CD4-positive, alpha-beta T cell treated with Interleukin-10 for 1 hour (primary cell): ENCODE measurements around the gene SHKBP1.
"Not testable (repeated sequence)": the region's sequence is repeated elsewhere in the genome, so short reads cannot be mapped to it uniquely, and the experiment has no call there.

Experiments used
- DNase-seq: peaks from one replicate; pipeline ENCODE4 v3.0.0-alpha.2; 2020

SHKBP1 gene

DNA sequence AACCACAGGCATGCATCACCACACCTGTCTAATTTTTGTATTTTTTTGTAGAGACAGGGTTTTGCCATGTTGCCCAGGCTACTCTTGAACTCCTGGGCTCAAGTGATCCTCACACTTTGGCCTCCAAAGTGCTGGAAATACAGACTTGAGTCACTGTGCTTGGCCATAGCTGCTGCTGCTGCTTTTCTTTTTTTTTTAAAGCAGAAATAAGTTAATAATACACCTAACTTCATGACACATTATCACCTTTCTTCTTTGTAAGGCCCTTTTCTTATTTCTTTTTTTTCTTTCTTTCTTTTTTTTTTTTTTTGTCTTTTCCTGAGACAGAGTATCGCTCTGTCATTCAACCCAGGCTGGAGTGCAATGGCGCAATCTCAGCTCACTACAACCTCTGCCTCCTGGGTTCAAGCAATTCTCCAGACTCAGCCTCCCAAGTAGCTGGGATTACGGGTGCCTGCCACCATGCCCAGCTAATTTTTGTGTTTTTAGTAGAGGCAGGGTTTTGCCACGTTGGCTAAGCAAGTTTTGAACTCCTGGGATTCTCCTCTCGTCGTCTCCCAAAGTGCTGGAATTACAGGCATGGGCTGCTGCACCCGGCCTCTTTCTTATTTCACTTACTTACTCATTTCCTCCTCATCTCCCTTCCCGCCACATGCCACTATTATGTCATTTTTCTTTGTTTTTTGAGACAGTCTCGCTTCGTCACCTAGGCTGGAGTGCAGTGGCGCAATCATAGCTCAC, 8.7 kb downstream of the SHKBP1 start:
- no peak for DNase-seq

DNA sequence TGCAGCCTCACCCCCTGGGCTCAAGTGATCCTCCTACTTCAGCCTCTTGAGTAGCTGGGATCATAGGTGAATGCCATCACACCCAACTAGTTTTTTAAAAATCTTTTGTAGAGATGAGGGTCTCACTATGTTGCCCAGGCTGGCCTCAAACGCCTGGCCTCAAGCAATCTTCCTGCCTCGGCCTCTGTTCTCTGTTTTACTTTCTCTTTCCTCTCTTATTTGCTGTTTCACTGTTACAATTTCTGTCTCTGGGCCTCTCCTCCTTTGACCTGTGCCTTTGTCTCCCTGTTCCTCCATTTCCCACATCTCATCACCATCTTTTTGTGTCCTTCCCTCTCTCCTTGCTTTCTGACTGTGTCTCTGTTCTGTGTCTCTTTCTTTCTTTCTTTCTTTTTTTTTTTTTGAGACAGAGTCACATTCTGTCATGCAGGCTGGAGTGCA, 9.3 kb downstream of the SHKBP1 start:
- DNase-seq: no peak

DNA sequence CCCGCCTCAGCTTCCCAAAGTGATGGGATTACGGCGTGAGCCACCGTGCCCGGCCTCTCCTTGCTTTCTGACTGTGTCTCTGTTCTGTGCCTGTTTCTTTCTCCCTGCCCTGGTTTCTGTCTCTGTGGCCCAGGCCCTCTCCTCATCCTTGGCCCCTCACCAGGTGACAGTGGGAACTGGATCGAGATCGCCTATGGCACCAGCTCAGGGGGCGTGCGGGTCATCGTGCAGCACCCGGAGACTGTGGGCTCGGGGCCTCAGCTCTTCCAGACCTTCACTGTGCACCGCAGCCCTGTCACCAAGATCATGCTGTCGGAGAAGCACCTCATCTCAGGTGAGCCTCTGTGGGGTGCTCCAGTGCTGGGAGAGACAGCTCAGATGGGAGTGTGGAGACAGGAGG, 9.9 kb downstream of the SHKBP1 start:
- no peak for DNase-seq

DNA sequence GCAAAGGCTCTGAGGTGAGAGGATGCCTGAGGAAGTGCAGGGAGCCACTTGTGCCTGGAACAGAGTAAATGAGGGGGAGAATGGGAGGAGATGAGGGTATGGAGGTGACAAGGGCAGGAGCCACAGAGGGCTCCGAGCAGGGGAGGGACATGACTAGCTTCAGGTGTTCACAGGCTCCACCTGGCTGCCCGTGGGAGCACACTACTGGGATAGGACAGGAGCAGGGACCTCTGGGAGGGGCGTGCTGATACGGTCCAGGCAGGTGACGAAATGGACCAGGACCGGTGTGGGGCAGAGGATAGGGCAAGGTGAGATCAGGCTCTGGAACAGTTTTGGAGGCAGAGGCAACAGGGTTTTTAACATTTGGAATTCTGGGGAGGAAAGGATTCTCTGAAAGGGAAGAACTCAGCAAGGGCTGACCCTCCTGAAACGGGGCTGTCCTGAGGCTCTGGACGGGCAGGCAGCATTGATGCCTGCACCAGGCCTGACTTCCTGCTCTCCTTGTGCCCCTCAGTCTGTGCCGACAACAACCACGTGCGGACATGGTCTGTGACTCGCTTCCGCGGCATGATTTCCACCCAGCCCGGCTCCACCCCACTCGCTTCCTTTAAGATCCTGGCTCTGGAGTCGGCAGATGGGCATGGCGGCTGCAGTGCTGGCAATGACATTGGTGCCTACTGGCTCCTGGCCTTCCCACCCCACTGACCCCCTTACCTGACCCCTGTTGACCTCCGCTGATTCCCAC, 11.6 kb downstream of the SHKBP1 start:
- no peak for DNase-seq

DNA sequence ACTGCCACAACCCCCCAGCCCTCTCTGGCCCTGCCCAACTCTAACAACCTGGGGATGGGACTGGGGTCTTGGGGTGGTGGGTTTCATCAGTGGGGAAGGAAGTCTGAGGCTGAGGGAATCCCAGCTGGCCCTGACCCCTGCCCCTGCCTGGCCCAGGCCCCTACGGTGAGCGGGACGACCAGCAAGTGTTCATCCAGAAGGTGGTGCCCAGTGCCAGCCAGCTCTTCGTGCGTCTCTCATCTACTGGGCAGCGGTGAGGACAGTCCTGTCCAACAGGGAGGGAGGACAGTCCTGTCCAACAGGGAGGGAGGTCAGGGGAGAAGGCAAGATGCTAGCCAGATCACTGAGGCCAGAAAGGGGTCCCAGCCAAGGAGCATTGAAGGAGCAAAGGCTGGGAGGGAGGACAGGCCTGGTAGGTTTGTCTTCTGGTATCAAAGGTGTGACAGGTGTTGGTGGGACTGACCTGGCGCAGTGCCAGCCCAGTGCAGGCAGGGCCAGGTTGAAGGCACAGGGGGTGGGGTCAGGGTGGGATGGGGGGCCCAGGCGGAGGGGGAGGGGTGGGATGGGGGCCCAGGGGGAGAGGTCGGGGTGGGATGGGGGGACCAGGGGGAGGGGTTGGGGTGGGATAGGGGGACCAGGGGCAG, 12.4 kb downstream of the SHKBP1 start:
- DNase-seq: no peak

DNA sequence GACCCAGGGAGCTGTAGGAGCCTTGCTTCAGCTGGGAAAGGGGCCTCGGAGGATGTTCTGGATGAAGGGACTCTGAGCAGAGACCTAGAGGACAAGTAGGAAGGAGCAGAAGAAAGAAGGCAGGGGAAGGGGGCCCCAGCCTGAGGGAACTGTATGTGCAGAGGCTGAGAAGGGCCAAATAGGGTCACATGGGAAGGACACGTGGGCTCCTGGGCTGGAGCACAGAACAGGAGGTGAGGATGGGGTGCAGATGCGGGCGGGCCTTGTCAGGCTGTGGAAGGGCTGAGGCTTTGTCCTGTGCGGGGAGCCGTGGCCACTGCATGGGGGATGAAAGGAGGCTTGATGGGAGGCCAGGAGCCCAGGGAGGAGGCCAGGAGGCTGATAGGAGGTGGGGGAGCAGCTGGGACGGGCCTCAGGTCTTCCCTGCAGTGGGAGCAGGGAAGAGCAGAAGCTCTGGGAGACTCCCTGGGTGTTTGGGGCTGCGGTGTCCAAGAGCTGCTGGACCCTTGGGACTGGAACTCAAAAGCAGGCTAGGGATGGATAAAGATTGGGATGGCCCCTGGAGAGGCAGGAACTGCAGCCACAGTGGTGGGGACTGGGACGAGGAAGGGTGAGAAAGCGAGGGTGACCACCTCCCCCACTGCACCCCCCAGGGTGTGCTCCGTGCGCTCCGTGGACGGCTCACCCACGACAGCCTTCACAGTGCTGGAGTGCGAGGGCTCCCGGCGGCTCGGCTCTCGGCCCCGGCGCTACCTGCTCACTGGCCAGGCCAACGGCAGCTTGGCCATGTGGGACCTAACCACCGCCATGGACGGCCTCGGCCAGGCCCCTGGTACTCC, 13.1 kb downstream of the SHKBP1 start:
- DNase-seq: no peak

DNA sequence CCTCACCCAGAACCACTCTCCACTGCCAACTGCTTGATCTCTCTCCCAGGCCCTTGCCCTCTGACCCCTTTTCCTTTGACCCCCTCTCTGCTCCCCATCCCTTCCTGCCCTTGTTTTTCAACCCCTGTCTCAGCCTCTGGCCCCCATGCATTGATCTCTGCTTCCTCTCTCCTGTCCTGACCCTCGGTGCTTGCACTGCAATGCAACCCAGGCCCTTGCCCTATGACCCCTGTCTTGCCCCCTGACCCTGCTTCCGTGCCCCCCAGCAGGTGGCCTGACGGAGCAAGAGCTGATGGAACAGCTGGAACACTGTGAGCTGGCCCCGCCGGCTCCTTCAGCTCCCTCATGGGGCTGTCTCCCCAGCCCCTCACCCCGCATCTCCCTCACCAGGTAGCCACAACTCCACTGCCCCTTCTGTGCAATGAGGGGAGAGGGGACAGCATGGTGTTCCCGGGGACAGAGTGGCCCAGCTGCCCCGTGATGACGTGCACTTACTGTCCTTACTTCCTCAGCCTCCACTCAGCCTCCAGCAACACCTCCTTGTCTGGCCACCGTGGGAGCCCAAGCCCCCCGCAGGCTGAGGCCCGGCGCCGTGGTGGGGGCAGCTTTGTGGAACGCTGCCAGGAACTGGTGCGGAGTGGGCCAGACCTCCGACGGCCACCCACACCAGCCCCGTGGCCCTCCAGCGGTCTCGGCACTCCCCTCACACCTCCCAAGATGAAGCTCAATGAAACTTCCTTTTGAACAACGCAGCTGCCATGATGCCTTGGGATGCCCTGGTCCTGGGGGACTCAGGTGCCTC, 14.0 kb downstream of the SHKBP1 start:
- no peak for DNase-seq

DNA sequence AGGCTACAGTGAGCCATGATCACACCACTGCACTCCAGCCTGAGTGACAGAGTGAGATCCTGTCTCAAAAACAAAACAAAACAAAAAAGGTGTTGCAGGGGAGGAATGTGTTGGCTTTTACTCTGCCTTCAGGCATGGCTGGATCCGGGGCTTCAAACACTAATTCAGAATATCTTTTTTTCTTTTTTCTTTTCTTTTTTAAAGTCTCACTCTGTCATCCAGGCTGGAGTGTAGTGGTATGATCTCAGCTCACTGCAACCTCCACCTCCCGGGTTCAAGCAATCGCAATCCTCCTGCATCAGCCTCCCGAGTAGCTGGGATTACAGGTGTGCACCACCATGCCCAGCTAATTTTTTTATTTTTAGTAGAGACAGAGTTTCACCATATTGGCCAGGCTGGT, 15.1 kb downstream of the SHKBP1 start:
- DNase-seq: not testable (repeated sequence)

DNA sequence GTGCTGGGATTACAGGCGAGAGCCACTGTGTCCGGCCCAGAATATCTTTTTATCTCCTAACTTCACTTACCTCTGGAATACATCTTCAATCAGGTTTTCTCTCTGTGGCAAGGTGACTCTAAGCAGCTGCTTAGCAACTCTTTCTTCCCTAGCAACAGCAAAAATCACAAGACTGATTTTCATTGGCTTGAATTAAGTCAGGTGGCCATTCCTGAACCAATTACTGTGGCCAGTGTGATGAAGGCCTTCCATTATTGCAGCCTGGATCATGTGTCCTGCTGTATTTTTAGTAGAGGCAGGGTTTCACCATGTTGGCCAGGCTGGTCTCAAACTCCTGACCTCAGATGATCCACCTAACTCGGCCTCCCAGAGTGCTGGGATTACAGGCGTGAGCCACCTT, 15.5 kb downstream of the SHKBP1 start:
- DNase-seq: peak; percentile 50

DNA sequence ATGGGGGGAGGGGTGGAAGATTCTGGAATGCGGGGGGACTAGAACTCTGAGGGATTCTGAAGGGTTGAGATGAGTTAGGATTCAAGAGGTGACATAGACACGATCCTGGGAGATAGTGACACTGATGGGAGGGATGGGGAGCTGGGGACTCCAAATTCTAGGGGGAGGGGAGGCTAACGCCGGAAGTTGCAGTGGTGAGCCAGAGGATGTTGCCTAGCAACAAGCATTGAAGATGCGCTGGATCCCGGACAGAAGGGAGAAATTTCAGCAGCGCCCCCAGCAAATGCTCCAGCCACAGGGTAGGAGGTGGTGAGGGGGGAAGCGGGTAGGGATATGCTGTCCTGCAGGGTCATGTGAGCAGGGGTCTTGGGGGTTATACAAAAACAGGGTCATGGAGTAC, 17.6 kb downstream of the SHKBP1 start:
- DNase-seq: no peak

DNA sequence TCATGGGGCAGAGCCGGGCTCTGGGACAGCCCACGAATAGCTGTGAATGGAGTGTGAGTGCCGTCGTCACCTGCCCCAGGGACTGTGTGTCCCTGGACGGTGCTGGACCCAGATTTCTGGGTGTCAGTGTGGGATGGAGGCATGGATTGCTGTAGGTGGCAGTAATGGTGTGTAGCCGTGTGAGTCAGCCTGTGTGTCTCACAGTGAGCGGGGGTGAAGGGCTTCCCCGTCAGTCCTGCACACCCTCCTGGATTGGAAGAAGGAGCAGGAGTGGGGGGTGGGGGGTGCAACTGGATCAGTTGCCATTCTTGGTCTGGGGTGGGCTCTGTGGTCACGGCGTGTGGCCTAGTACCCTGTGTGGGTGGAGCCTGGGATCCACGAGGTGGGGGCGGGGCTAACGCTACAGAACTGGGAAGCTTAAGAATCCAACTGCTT, 18.0 kb downstream of the SHKBP1 start:
- DNase-seq: no peak

DNA sequence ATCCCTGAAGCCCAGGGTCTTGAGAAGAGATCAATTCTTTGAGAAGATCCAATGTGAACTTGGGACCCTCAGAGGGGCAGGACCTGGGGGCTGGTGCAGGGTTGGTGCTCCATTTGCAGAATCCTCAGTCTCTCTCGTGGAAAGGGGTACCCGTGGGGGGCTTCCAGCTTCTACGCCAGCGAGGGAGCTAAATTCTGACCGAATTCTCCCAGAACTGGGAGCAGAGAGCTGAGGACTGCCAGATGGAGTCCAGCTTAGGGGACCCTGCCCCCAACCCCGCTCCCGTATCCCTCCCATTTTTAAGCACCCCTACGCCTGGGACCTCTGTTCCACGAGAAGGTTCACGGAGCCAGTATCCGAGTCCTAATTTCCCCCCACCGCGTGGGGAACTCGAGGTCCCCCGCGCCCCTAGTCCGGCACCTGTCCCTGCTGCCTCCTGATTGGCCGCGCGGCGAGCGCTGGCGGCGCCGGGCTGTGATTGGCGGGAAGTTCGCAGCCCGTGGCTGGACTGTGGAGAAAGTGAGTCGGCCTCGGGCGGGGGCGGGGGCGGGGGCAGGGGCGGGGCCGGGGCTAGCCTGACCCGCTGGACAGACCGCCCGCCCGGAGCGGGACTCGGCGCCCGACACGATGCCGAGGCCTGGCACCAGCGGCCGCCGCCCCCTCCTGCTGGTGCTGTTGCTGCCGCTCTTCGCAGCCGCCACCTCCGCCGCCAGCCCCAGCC, 20.1 kb downstream of the SHKBP1 start:
- DNase-seq: no peak

DNA sequence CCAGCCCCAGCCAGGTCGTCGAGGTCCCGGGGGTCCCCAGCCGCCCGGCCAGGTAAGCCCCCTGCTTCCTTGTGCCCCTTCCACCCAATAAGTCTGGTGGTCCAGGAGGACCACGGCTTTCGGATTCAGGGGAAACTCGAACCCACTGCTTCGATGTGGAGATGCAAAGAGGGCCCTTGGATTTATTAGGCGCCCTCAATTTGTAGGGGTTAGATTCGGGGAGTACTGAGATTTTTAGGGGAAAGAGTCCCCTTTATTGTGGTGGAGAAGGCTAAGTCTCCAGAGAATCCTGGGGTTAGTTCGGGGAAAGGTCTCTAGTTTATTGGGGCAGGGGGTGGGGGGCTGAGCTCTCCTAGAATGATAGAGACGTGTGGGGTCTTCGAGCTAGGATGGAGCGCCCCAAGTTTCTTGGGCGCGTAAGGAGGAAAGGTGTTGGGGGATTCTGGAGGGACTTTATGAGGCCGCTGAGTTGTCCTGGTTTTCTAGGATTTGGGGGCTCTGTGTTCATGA, 20.7 kb downstream of the SHKBP1 start:
- no peak for DNase-seq

DNA sequence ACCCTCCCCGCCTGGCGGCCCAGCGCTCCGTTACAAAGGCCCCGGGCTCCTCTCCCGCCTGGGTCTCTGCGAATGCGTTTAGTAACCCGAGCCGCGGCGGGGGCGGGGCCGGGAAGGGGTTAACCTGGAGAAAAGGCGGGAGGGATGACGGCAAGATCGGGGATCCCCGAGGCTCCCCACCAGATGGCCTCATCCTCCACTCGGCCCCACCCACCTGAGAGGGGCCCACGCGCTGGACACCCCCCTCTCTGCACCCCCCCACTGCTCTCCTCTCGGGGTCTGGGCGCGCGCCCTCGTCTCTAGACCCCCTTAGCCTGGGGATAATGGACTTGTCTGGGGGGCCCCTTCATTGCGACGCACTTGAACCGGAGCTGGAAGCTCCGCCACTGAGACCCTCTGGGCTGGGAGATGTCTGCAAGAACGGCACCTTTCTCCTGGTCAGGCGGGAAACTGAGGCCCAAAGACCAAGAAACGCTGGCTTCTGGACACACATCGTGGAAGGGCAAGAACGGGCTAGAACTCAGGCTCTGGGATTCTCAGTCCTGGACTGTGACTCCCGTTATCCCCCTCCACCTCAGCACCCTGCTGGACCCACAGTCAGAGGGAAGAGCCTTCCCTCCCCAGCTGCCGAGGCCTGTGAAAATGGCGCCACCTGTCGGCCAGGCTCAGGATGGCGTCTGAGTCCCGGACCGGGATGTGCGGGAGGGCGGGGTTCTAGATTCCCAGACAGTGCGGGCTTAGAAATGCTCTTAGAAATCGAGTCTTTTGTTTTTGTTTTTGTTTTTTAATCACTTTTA, 21.6 kb downstream of the SHKBP1 start:
- DNase-seq: peak; percentile 85

DNA sequence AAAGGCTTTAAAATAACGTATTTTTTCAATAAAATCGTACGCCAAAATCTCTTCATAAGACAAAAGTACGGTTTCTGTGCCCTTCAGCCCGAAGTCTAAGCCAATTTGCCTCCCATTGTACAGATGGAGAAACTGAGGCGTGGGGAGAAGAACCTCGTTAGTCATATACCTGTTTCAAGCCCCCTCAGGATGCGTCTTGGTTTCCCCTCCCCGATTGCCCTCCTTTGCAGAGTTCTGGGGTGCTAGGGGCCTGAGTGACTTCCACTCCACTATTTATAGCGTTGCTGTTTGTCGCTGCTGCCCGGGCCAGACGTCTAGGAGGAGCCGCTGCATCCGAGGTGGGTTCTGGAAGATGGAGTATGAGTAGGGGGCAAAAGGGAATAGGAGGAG, 22.2 kb downstream of the SHKBP1 start:
- DNase-seq: no peak

DNA sequence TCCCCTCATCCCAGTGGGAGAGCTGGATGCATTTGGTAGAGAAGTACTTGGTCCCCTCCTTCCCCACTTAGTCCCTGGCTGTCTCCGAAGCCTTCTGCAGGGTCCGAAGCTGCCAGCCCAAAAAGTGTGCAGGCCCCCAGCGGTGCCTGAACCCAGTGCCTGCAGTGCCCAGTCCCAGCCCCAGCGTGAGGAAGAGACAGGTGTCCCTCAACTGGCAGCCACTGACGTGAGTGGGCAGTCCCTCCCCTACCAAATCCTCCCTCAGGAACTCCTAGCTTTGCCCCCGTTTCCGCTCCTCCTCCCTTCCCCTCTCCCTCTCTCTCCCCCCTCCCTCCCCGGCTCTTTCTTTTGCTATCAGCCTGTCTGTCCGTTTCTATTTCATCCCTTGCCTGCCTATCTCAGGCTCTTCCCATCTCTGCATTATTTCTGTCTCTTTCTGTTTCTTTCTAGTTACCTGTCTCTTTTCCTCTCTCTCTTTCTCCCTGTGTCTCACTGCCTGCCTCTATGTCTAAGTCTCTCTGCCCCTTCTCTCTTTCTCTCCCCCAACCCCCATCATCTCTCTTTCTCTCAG, 22.7 kb downstream of the SHKBP1 start:
- DNase-seq: peak; percentile 42

DNA sequence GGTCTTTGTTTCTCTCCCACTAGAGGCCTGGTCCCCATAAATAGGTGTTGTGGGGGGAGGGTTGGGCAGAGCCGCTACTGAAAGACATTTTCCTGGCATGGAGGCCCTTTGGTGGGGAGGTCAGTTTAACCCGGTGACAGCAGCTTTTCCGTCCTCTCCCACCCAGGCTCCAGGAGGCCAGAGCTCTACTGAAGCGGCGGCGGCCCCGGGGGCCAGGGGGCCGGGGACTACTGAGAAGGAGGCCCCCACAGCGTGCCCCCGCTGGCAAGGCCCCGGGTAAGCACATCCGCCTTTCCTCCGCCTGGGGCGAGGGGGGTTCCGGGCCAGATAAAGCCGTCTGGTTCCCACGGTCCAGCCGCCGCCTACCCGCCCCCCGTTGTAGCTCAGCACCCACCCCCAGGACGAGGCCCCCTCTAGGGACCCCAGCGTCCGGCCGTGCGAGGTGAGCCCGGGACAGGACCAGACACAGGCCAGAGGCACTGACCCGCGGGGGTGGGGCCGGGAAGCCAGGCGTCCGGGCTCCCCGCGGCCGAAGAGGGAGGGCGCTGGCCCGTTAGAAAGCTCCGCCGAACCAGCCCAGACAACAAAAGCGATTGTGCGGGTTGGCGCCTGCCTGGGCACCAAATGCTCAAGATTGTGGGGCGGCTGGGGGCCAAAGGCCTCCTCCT, 23.4 kb downstream of the SHKBP1 start:
- DNase-seq: no peak

DNA sequence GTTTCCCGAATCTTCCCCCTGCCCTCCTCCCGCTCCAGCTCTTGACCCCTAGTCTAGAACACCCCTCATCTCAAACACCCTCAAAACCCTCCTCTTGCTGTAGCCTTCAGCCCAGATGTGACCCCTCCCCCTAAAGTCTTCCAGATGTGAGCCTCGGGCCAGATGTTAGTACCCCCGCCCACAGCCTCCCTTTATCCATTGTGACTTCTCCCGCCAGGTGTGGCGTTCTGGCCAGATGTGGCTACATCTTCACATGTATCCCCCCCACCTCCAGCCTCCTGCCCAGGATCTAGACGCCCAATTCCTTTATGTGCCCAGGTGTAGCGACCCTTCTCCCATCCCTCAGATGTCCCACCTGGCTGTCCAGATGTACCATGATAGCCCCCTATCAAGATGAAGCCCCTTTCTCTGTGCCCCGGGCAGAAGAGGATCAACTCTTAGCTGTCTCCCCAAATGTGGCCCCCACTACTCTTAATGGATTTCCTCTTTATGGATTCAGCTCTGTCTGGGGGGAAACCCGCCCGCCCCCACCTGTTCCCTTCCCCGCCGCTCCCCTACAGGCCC, 24.0 kb downstream of the SHKBP1 start:
- no peak for DNase-seq
